ENCODE data around the gene SIX6. TPM values are rescaled to one million over a fixed set of nuclear protein-coding genes. Genes with fewer than 3 reads are reported as not detected.

The SIX6 gene
- total and polyA plus RNA-seq, 2 donors (not counting 1 experiment from before 2014, with no cell fraction given): not detected

GRCh38 chr14:60506985-60507829, 1.7 kb upstream of the SIX6 start:
- Histone ChIP-seq H3K4me2 (replicated peaks; ENCODE audit: low read depth, low read length, poor library complexity, severe bottlenecking) (no peak overlapping the region), H3K9ac (ENCODE audit: low read length) (no peak overlapping the region), H3K9me3 (ENCODE audit: control extremely low read depth in 1 of 3, control insufficient read depth in 2 of 3, insufficient read depth in 1 of 3, low read length in 2 of 3) (peaks cover 0 to 40% (median 1%) of the 10 kb centered on the region in 3 donors), H3K4me3 (ENCODE audit: control extremely low read depth in 1 of 5, extremely low read depth in 1 of 5, insufficient read depth in 1 of 5, low read depth in 2 of 5, low read length in 4 of 5) (no peak overlapping the region), H3K4me1 (ENCODE audit: control insufficient read depth in 2 of 2, insufficient read depth in 2 of 2, low read length in 2 of 2) (peaks cover 21 to 32% of the 10 kb centered on the region in 2 donors), H3K27me3 (replicated peaks in 1 of 4; ENCODE audit: control extremely low read depth in 1 of 4, control insufficient read depth in 3 of 4, insufficient read depth in 4 of 4, low read length in 3 of 4) (peaks cover 0 to 74% (median 62%) of the 10 kb centered on the region in 4 experiments), H2AFZ (ENCODE audit: insufficient read depth, low read depth, low read length, poor library complexity, severe bottlenecking) (no peak overlapping the region), H3K36me3 (replicated peaks in 1 of 2; ENCODE audit: control extremely low read depth in 1 of 2, control insufficient read depth in 1 of 2, extremely low read depth in 1 of 2, insufficient read depth in 2 of 2, low read length in 1 of 2) (no peaks in the 10 kb centered on the region), H3K27ac (ENCODE audit: low read length in 2 of 2) (no peak overlapping the region), H4K20me1 (ENCODE audit: control insufficient read depth, insufficient read depth, low read length, poor library complexity, severe bottlenecking) (no peaks in the 10 kb centered on the region), H3K79me2 (ENCODE audit: control insufficient read depth, insufficient read depth, low read length) (no peaks in the 10 kb centered on the region)
- intact Hi-C loops (cut with micrococcal nuclease): no loop called here
- ChIA-PET CTCF (no interaction called here), POLR2A (no interaction called here)
- TF ChIP-seq, protein P1, sequence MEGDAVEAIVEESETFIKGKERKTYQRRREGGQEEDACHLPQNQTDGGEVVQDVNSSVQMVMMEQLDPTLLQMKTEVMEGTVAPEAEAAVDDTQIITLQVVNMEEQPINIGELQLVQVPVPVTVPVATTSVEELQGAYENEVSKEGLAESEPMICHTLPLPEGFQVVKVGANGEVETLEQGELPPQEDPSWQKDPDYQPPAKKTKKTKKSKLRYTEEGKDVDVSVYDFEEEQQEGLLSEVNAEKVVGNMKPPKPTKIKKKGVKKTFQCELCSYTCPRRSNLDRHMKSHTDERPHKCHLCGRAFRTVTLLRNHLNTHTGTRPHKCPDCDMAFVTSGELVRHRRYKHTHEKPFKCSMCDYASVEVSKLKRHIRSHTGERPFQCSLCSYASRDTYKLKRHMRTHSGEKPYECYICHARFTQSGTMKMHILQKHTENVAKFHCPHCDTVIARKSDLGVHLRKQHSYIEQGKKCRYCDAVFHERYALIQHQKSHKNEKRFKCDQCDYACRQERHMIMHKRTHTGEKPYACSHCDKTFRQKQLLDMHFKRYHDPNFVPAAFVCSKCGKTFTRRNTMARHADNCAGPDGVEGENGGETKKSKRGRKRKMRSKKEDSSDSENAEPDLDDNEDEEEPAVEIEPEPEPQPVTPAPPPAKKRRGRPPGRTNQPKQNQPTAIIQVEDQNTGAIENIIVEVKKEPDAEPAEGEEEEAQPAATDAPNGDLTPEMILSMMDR (IDR thresholded peaks at IDR 0.05): no peak
- TF ChIP-seq EZH2 (IDR thresholded peaks at IDR 0.05; ENCODE audit: borderline replicate concordance, insufficient read depth, low read depth, low read length, poor library complexity, severe bottlenecking): no peak
- H3K27ac Mint-ChIP-seq: no peak overlapping the region
- H3K27me3 Mint-ChIP-seq: peaks cover 62% of the 10 kb centered on the region
- no peaks in the 10 kb centered on the region for H3K9me3 Mint-ChIP-seq (ENCODE audit: insufficient read depth)
- no peak overlapping the region for H3K4me3 Mint-ChIP-seq
- DNase-seq (peak; percentile 16), ATAC-seq (ENCODE audit: low read depth) (no peak)
- 12% methylated on average over 36 of the region's 48 CpGs for WGBS (ENCODE audit: insufficient coverage)
- H3K4me1 Mint-ChIP-seq: peaks cover 6% of the 10 kb centered on the region

GRCh38 chr14:60508363-60508706, 611 bp upstream of the SIX6 start:
- H3K4me1 Mint-ChIP-seq: peaks cover 6% of the 10 kb centered on the region

More at GRCh38 chr14:60508363-60508706, 611 bp upstream of the SIX6 start:
- Histone ChIP-seq H2AFZ (ENCODE audit: insufficient read depth, low read depth, low read length, poor library complexity, severe bottlenecking) (no peak overlapping the region), H3K4me2 (replicated peaks; ENCODE audit: low read depth, low read length, poor library complexity, severe bottlenecking) (no peak overlapping the region), H3K9me3 (ENCODE audit: control extremely low read depth in 1 of 3, control insufficient read depth in 2 of 3, insufficient read depth in 1 of 3, low read length in 2 of 3) (peaks cover 0 to 40% (median 2%) of the 10 kb centered on the region in 3 donors), H4K20me1 (ENCODE audit: control insufficient read depth, insufficient read depth, low read length, poor library complexity, severe bottlenecking) (no peaks in the 10 kb centered on the region), H3K4me1 (ENCODE audit: control insufficient read depth in 2 of 2, insufficient read depth in 2 of 2, low read length in 2 of 2) (peaks cover 21 to 32% of the 10 kb centered on the region in 2 donors), H3K27me3 (replicated peaks in 1 of 4; ENCODE audit: control extremely low read depth in 1 of 4, control insufficient read depth in 3 of 4, insufficient read depth in 4 of 4, low read length in 3 of 4) (peaks cover 0 to 83% (median 72%) of the 10 kb centered on the region in 4 experiments), H3K27ac (ENCODE audit: low read length in 2 of 2) (no peak overlapping the region), H3K4me3 (ENCODE audit: control extremely low read depth in 1 of 5, extremely low read depth in 1 of 5, insufficient read depth in 1 of 5, low read depth in 2 of 5, low read length in 4 of 5) (no peak overlapping the region), H3K36me3 (replicated peaks in 1 of 2; ENCODE audit: control extremely low read depth in 1 of 2, control insufficient read depth in 1 of 2, extremely low read depth in 1 of 2, insufficient read depth in 2 of 2, low read length in 1 of 2) (no peaks in the 10 kb centered on the region), H3K79me2 (ENCODE audit: control insufficient read depth, insufficient read depth, low read length) (no peaks in the 10 kb centered on the region), H3K9ac (ENCODE audit: low read length) (no peak overlapping the region)
- intact Hi-C loops (cut with micrococcal nuclease): no loop called here
- peak; percentile 21 for DNase-seq
- Mint-ChIP-seq H3K4me3 (no peak overlapping the region), H3K9me3 (ENCODE audit: insufficient read depth) (no peaks in the 10 kb centered on the region), H3K27me3 (peaks cover 63% of the 10 kb centered on the region), H3K27ac (no peak overlapping the region)
- ATAC-seq (ENCODE audit: low read depth): no peak
- no CpG with 5 or more reads among the region's 5 CpGs for WGBS (ENCODE audit: insufficient coverage)
- TF ChIP-seq EZH2 (IDR thresholded peaks at IDR 0.05; ENCODE audit: borderline replicate concordance, insufficient read depth, low read depth, low read length, poor library complexity, severe bottlenecking): no peak
- TF ChIP-seq, protein P1 (IDR thresholded peaks at IDR 0.05): no peak
- ChIA-PET POLR2A (no interaction called here), CTCF (no interaction called here)

Measured in B cell (primary cell).